ENCODE results near the gene PPP1R27. TPM values are rescaled to one million over a fixed set of nuclear protein-coding genes. Genes with fewer than 3 reads are reported as not detected.

PPP1R27 gene
- total RNA-seq, 1 donor from 2014 or later = not detected

- DNase-seq (ENCODE audit: low spot score in 2 of 2, unreplicated experiment in 2 of 2) = no peak
- no peak for TF ChIP-seq CTCF (IDR thresholded peaks at IDR 0.05; ENCODE audit: unreplicated experiment)
- no peak overlapping the region for H3K4me3 Mint-ChIP-seq
- H3K27me3 Mint-ChIP-seq (ENCODE audit: low read depth) = peaks cover 2% of the 10 kb centered on the region
- peaks cover 2% of the 10 kb centered on the region for H3K36me3 Mint-ChIP-seq
- H3K27ac Mint-ChIP-seq = no peak overlapping the region
- no peaks in the 10 kb centered on the region for H3K9me3 Mint-ChIP-seq
- no peaks in the 10 kb centered on the region for H3K4me1 Mint-ChIP-seq
Measured at GRCh38 chr17:81823820-81824550, 10.9 kb downstream of the PPP1R27 start.

GRCh38 chr17:81822996-81823819 is 11.6 kb downstream of the PPP1R27 start:
- Mint-ChIP-seq H3K27ac (no peak overlapping the region), H3K9me3 (no peaks in the 10 kb centered on the region), H3K4me1 (no peaks in the 10 kb centered on the region), H3K27me3 (ENCODE audit: low read depth) (peaks cover 5% of the 10 kb centered on the region), H3K36me3 (peaks cover 2% of the 10 kb centered on the region), H3K4me3 (no peak overlapping the region)
- no peak for DNase-seq (ENCODE audit: low spot score in 2 of 2, unreplicated experiment in 2 of 2)
- TF ChIP-seq CTCF (IDR thresholded peaks at IDR 0.05; ENCODE audit: unreplicated experiment) = no peak

- Mint-ChIP-seq H3K27ac (no peak overlapping the region), H3K9me3 (no peaks in the 10 kb centered on the region), H3K4me1 (peaks cover 4% of the 10 kb centered on the region), H3K36me3 (peaks cover 2% of the 10 kb centered on the region), H3K27me3 (ENCODE audit: low read depth) (peaks cover 14% of the 10 kb centered on the region), H3K4me3 (no peak overlapping the region)
- DNase-seq (ENCODE audit: low spot score in 2 of 2, unreplicated experiment in 2 of 2) = no peak
- no peak for TF ChIP-seq CTCF (IDR thresholded peaks at IDR 0.05; ENCODE audit: unreplicated experiment)
Measured at GRCh38 chr17:81822312-81822637, 12.6 kb downstream of the PPP1R27 start.

GRCh38 chr17:81821603-81822311 is 13.1 kb downstream of the PPP1R27 start:
- H3K36me3 Mint-ChIP-seq = peaks cover 2% of the 10 kb centered on the region
- DNase-seq (ENCODE audit: low spot score in 2 of 2, unreplicated experiment in 2 of 2) = no peak
- H3K27ac Mint-ChIP-seq = no peak overlapping the region
- no peak overlapping the region for H3K4me3 Mint-ChIP-seq
- TF ChIP-seq CTCF (IDR thresholded peaks at IDR 0.05; ENCODE audit: unreplicated experiment) = no peak
- no peaks in the 10 kb centered on the region for H3K9me3 Mint-ChIP-seq
- peaks cover 16% of the 10 kb centered on the region for H3K27me3 Mint-ChIP-seq (ENCODE audit: low read depth)
- peaks cover 4% of the 10 kb centered on the region for H3K4me1 Mint-ChIP-seq

- H3K9me3 Mint-ChIP-seq = no peaks in the 10 kb centered on the region
- H3K36me3 Mint-ChIP-seq = peaks cover 2% of the 10 kb centered on the region
- H3K27me3 Mint-ChIP-seq (ENCODE audit: low read depth) = peaks cover 21% of the 10 kb centered on the region
- H3K27ac Mint-ChIP-seq = no peak overlapping the region
- H3K4me1 Mint-ChIP-seq = peaks cover 6% of the 10 kb centered on the region
- DNase-seq (ENCODE audit: low spot score in 2 of 2, unreplicated experiment in 2 of 2) = no peak
- TF ChIP-seq CTCF (IDR thresholded peaks at IDR 0.05; ENCODE audit: unreplicated experiment) = no peak
- H3K4me3 Mint-ChIP-seq = no peak overlapping the region
Measured at GRCh38 chr17:81821147-81821546, 13.7 kb downstream of the PPP1R27 start.

Data from mesothelial cell of epicardium (in vitro differentiated cells).